ENCODE results near the gene ANKRD62.

Gene ANKRD62

GRCh38 chr18:12154361-12154760 lies 60.7 kb downstream of the ANKRD62 start:
- Histone ChIP-seq H3K27me3 (replicated peaks; ENCODE audit: control insufficient read depth, insufficient read depth, low read length) (peaks cover 5% of the 10 kb centered on the region), H3K4me1 (ENCODE audit: control insufficient read depth, insufficient read depth, low read length) (no peaks in the 10 kb centered on the region), H3K9ac (ENCODE audit: low read length) (no peak overlapping the region), H3K36me3 (ENCODE audit: control insufficient read depth, insufficient read depth, low read length, severe bottlenecking) (no peaks in the 10 kb centered on the region), H3K4me3 (ENCODE audit: low read length) (no peak overlapping the region), H3K9me3 (ENCODE audit: control insufficient read depth, low read length) (no peaks in the 10 kb centered on the region)
- DNase-seq (ENCODE audit: low read depth): no peak

- no peaks in the 10 kb centered on the region for H3K36me3 ChIP-seq (ENCODE audit: control insufficient read depth, insufficient read depth, low read length, severe bottlenecking)
- H3K4me3 ChIP-seq (ENCODE audit: low read length): no peak overlapping the region
- H3K27me3 ChIP-seq (replicated peaks; ENCODE audit: control insufficient read depth, insufficient read depth, low read length): peaks cover 5% of the 10 kb centered on the region
- H3K4me1 ChIP-seq (ENCODE audit: control insufficient read depth, insufficient read depth, low read length): no peaks in the 10 kb centered on the region
- H3K9ac ChIP-seq (ENCODE audit: low read length): no peak overlapping the region
- H3K9me3 ChIP-seq (ENCODE audit: control insufficient read depth, low read length): no peaks in the 10 kb centered on the region
- DNase-seq (ENCODE audit: low read depth): peak; percentile 25
Observed at GRCh38 chr18:12155996-12156395, 62.4 kb downstream of the ANKRD62 start.

- Histone ChIP-seq H3K4me3 (ENCODE audit: low read length) (no peak overlapping the region), H3K4me1 (ENCODE audit: control insufficient read depth, insufficient read depth, low read length) (peaks cover 3% of the 10 kb centered on the region), H3K9ac (ENCODE audit: low read length) (no peak overlapping the region), H3K36me3 (ENCODE audit: control insufficient read depth, insufficient read depth, low read length, severe bottlenecking) (no peaks in the 10 kb centered on the region), H3K9me3 (ENCODE audit: control insufficient read depth, low read length) (peaks cover 9% of the 10 kb centered on the region), H3K27me3 (replicated peaks; ENCODE audit: control insufficient read depth, insufficient read depth, low read length) (no peaks in the 10 kb centered on the region)
- DNase-seq (ENCODE audit: low read depth): peak; percentile 39
Observed at GRCh38 chr18:12159446-12159845, 65.8 kb downstream of the ANKRD62 start.

- no peaks in the 10 kb centered on the region for H3K36me3 ChIP-seq (ENCODE audit: control insufficient read depth, insufficient read depth, low read length, severe bottlenecking)
- H3K9me3 ChIP-seq (ENCODE audit: control insufficient read depth, low read length): peaks cover 17% of the 10 kb centered on the region
- H3K9ac ChIP-seq (ENCODE audit: low read length): no peak overlapping the region
- no peak overlapping the region for H3K4me3 ChIP-seq (ENCODE audit: low read length)
- peaks cover 3% of the 10 kb centered on the region for H3K4me1 ChIP-seq (ENCODE audit: control insufficient read depth, insufficient read depth, low read length)
- DNase-seq (ENCODE audit: low read depth): peak; percentile 4
- H3K27me3 ChIP-seq (replicated peaks; ENCODE audit: control insufficient read depth, insufficient read depth, low read length): no peaks in the 10 kb centered on the region
Observed at GRCh38 chr18:12162786-12163185, 69.1 kb downstream of the ANKRD62 start.

GRCh38 chr18:12165038-12165768 lies 71.6 kb downstream of the ANKRD62 start:
- Histone ChIP-seq H3K4me3 (ENCODE audit: low read length) (no peak overlapping the region), H3K27me3 (replicated peaks; ENCODE audit: control insufficient read depth, insufficient read depth, low read length) (no peaks in the 10 kb centered on the region), H3K9ac (ENCODE audit: low read length) (no peak overlapping the region), H3K9me3 (ENCODE audit: control insufficient read depth, low read length) (peaks cover 17% of the 10 kb centered on the region), H3K4me1 (ENCODE audit: control insufficient read depth, insufficient read depth, low read length) (peaks cover 3% of the 10 kb centered on the region), H3K36me3 (ENCODE audit: control insufficient read depth, insufficient read depth, low read length, severe bottlenecking) (no peaks in the 10 kb centered on the region)
- no peak for DNase-seq (ENCODE audit: low read depth)

Measured in adipocyte (in vitro differentiated cells).